HG03045 (cell line): ENCODE data around the gene CHAF1A.

Experiments
- ATAC-seq: cut with Tn5 transposase; IDR thresholded peaks from one replicate; pipeline ENCODE4 v1.9.1; 2021; ENCODE audit warnings: mild to moderate bottlenecking, moderate library complexity; ENCODE audit not compliant: unreplicated experiment

The CHAF1A gene

GRCh38 chr19:4432918-4433506 lies 30.6 kb downstream of the CHAF1A start:
- ATAC-seq: no peak

GRCh38 chr19:4434391-4434790 lies 32.0 kb downstream of the CHAF1A start:
- ATAC-seq: no peak

GRCh38 chr19:4436231-4436630 lies 33.8 kb downstream of the CHAF1A start:
- no peak for ATAC-seq

GRCh38 chr19:4437103-4437502 lies 34.7 kb downstream of the CHAF1A start:
- no peak for ATAC-seq

- no peak for ATAC-seq
Observed at GRCh38 chr19:4439243-4439642, 36.8 kb downstream of the CHAF1A start.

GRCh38 chr19:4441994-4442818 lies 39.8 kb downstream of the CHAF1A start:
- no peak for ATAC-seq

GRCh38 chr19:4442819-4443146 lies 40.3 kb downstream of the CHAF1A start:
- ATAC-seq: no peak

- no peak for ATAC-seq
Observed at GRCh38 chr19:4443188-4443587, 40.7 kb downstream of the CHAF1A start.

GRCh38 chr19:4443966-4444764 lies 41.7 kb downstream of the CHAF1A start:
- no peak for ATAC-seq

- ATAC-seq: no peak
Observed at GRCh38 chr19:4444765-4445741, 42.6 kb downstream of the CHAF1A start.

GRCh38 chr19:4445963-4446703 lies 43.7 kb downstream of the CHAF1A start:
- no peak for ATAC-seq

GRCh38 chr19:4446704-4447200 lies 44.3 kb downstream of the CHAF1A start:
- ATAC-seq: no peak

- no peak for ATAC-seq
Observed at GRCh38 chr19:4447327-4448146, 45.1 kb downstream of the CHAF1A start.

GRCh38 chr19:4448147-4448985 lies 45.9 kb downstream of the CHAF1A start:
- ATAC-seq: no peak

GRCh38 chr19:4449022-4449638 lies 46.7 kb downstream of the CHAF1A start:
- no peak for ATAC-seq

GRCh38 chr19:4449639-4450028 lies 47.2 kb downstream of the CHAF1A start:
- ATAC-seq: no peak

GRCh38 chr19:4452230-4452990 lies 50.0 kb downstream of the CHAF1A start:
- ATAC-seq: no peak
